Chondrocyte (in vitro differentiated cells): ENCODE results near the gene TSPAN7. TPM values are rescaled to one million over a fixed set of nuclear protein-coding genes. Genes with fewer than 3 reads are reported as not detected.

Experiments used
- DNase-seq: peaks from one replicate; pipeline ENCODE4 v3.0.0; 2021; ENCODE audit warnings: mixed read lengths, low spot score
- H3K27ac Mint-ChIP-seq: one replicate; pipeline ENCODE4 v1.8.0; 2021; ENCODE audit warnings: mild to moderate bottlenecking, moderate library complexity, mixed read lengths; ENCODE audit not compliant: unreplicated experiment
- H3K27me3 Mint-ChIP-seq: 2 replicates; pipeline ENCODE4 v1.8.0; 2021; ENCODE audit warnings: low read depth, mixed read lengths
- H3K36me3 Mint-ChIP-seq: 2 replicates; pipeline ENCODE4 v1.8.0; 2021; ENCODE audit warnings: low read depth, mixed read lengths
- H3K4me1 Mint-ChIP-seq: 2 replicates; pipeline ENCODE4 v1.8.0; 2021; ENCODE audit warnings: low read depth, mild to moderate bottlenecking, mixed read lengths
- H3K4me3 Mint-ChIP-seq: one replicate; pipeline ENCODE4 v1.8.0; 2021; ENCODE audit warnings: mild to moderate bottlenecking, moderate library complexity, mixed read lengths; ENCODE audit not compliant: unreplicated experiment
- H3K9me3 Mint-ChIP-seq: 2 replicates; pipeline ENCODE4 v1.8.0; 2021; ENCODE audit warnings: low read depth, mixed read lengths
- total RNA-seq: library from RNA; stranded (reverse); gene quantifications from 3 replicates; pipeline ENCODE4 v1.2.1, GENCODE V29; 2021
- TF ChIP-seq, protein P1 (sequence below): fragments of 200-600 bp; sonication (generic); IDR thresholded peaks from 2 replicates; pipeline ENCODE4 v1.5.0; 2021; ENCODE audit warnings: antibody characterized with exemption, mild to moderate bottlenecking, moderate library complexity

Gene TSPAN7
- total RNA-seq, 1 donor from 2014 or later: not detected

DNA sequence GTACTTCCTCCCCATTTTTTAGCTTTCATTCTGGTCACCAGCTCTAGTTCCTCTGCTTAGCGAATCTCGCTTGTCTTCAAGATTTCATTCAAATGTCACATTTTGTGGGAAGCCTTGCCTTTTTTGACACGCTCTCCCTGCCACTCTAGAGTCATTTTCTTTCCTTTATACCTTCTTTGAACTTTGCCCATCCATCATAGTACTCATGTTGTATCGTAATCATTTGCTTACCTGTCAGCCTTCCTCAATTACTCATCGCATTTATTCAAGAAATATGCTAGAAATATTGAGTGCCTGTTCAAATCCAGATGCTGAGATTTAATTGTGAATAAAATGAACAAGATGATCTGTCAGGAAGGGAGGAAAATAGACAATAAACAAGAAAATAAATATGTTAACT, 21.8 kb downstream of the TSPAN7 start:
- no peaks in the 10 kb centered on the region for H3K4me1 Mint-ChIP-seq

DNA sequence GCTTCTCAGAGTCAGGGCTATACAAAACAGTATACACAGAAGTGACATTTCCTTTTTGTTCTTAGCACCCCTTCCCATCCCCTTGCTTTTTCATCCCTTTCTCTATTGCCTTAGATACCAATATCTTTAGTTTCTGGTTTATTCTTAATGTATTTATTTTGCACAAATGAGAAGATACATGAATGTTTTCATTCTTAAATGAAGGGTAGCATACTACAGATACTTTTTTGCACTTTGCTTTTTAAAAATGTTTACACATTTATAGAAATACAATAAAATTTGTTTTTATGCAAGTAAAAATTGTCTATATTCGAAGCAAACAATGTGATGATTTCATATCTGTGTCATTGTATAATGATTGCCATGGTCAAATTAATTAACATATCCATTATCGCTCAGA, 33.1 kb downstream of the TSPAN7 start:
- TF ChIP-seq, protein P1, sequence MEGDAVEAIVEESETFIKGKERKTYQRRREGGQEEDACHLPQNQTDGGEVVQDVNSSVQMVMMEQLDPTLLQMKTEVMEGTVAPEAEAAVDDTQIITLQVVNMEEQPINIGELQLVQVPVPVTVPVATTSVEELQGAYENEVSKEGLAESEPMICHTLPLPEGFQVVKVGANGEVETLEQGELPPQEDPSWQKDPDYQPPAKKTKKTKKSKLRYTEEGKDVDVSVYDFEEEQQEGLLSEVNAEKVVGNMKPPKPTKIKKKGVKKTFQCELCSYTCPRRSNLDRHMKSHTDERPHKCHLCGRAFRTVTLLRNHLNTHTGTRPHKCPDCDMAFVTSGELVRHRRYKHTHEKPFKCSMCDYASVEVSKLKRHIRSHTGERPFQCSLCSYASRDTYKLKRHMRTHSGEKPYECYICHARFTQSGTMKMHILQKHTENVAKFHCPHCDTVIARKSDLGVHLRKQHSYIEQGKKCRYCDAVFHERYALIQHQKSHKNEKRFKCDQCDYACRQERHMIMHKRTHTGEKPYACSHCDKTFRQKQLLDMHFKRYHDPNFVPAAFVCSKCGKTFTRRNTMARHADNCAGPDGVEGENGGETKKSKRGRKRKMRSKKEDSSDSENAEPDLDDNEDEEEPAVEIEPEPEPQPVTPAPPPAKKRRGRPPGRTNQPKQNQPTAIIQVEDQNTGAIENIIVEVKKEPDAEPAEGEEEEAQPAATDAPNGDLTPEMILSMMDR: no peak
- Mint-ChIP-seq H3K9me3 (peaks cover 10% of the 10 kb centered on the region), H3K4me3 (no peak overlapping the region), H3K27ac (peak overlapping the region; percentile 46), H3K4me1 (no peaks in the 10 kb centered on the region), H3K36me3 (no peaks in the 10 kb centered on the region), H3K27me3 (peaks cover 6% of the 10 kb centered on the region)
- no peak for DNase-seq

More for the DNA sequence above, 21.8 kb downstream of the TSPAN7 start:
- DNase-seq: no peak
- TF ChIP-seq, protein P1: no peak
- H3K9me3 Mint-ChIP-seq: no peaks in the 10 kb centered on the region
- H3K27ac Mint-ChIP-seq: no peak overlapping the region
- no peaks in the 10 kb centered on the region for H3K36me3 Mint-ChIP-seq
- H3K4me3 Mint-ChIP-seq: no peak overlapping the region
- peaks cover 1% of the 10 kb centered on the region for H3K27me3 Mint-ChIP-seq

DNA sequence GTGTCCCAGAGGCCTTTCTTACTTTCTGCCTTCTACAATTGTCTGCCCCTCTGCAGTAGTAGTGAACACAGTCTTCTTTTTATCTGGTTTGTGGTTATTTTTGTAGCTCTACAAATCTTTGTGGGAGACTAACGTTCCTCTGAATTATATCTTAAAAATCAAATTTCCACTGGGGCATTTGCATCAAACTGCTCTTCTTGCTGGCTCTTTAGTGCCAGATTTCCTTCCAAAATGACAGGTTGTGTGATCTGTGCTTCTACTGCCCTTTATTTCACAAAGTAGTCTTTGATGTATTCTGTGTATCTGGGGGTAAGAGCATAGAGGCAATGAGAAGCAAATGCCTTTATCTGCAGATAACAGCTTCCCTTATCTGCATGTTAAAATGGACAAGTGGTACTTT, 34.5 kb downstream of the TSPAN7 start:
- no peaks in the 10 kb centered on the region for H3K36me3 Mint-ChIP-seq
- H3K27ac Mint-ChIP-seq: no peak overlapping the region
- H3K4me3 Mint-ChIP-seq: no peak overlapping the region
- H3K27me3 Mint-ChIP-seq: peaks cover 7% of the 10 kb centered on the region
- H3K9me3 Mint-ChIP-seq: peaks cover 10% of the 10 kb centered on the region
- no peak for DNase-seq
- H3K4me1 Mint-ChIP-seq: no peaks in the 10 kb centered on the region
- TF ChIP-seq, protein P1: no peak

DNA sequence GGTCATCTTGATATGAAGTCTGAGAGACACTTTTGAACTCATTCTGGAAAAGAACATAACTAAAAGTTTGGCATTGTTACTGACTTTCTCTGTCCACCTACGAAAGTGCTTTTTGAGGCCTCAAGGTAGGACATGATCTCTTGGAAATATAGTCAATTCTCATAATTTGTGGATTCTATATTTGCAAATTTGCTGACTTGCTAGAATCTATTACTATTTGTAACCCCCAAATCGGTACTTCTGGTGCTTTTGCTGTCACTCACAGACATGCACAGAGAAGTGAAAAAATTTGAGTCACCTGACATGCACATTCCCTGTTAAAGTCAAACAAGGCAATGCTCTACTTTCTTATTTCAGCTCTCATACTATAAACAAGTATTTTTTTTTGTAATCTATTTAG, 35.6 kb downstream of the TSPAN7 start:
- H3K27ac Mint-ChIP-seq: no peak overlapping the region
- TF ChIP-seq, protein P1: no peak
- H3K4me3 Mint-ChIP-seq: no peak overlapping the region
- H3K9me3 Mint-ChIP-seq: peaks cover 6% of the 10 kb centered on the region
- no peaks in the 10 kb centered on the region for H3K4me1 Mint-ChIP-seq
- no peaks in the 10 kb centered on the region for H3K36me3 Mint-ChIP-seq
- peaks cover 7% of the 10 kb centered on the region for H3K27me3 Mint-ChIP-seq
- DNase-seq: no peak

DNA sequence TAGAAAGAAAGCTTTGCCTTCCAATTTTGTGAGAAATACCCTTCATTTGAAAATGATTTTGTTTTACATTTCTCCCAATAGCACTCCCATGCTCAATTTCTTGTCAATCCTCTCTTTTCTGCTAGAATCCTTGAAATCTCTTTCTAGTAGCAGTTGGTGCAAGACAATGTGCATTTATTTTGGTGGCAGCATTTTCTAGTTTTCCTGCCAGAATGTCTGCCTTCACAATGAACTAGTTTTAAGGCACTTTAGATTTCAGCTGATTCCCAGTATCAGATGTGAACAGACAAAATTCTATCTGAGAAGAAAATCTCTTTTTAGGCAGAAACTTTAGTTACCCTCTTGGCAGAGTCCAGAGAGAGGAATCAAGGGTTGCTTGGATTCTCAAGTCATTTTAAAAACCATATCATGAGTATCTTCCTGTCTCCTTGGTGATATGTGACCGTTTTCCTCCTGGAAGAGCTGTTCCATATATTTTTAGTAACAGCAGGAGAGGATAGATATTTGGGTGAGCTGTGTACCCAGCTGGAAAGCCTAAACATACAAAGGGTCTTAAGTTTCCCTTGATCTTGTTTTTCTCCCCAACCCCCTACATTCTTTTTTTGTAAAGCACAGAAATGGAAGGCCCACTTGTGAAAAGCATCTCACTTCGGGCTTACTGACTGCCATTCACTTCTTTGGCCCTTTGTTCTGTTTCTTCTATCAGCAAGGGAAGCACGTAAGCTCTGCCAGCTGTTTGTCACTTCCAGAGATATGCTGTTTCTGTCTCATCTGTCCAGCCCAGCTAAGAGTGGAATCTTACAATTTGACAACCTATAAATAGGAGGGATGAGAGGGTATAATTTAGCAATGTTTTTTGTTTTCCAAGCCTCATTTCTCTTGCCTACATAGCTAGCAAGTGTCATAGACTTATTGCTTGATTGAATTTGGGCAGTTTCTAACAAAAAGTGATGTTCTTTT, 38.7 kb downstream of the TSPAN7 start:
- H3K4me3 Mint-ChIP-seq: no peak overlapping the region
- H3K36me3 Mint-ChIP-seq: no peaks in the 10 kb centered on the region
- no peaks in the 10 kb centered on the region for H3K4me1 Mint-ChIP-seq
- H3K27ac Mint-ChIP-seq: no peak overlapping the region
- no peaks in the 10 kb centered on the region for H3K9me3 Mint-ChIP-seq
- peaks cover 6% of the 10 kb centered on the region for H3K27me3 Mint-ChIP-seq
- TF ChIP-seq, protein P1: no peak
- DNase-seq: no peak
